ENCODE measurements around the gene KCTD2. TPM values are rescaled to one million over a fixed set of nuclear protein-coding genes. Genes with fewer than 3 reads are reported as not detected.

KCTD2 gene
- total RNA-seq, 2 donors from 2014 or later, result 27.7 to 32.8 TPM

- H3K4me1 Mint-ChIP-seq, result peaks cover 17% of the 10 kb centered on the region
Measured at GRCh38 chr17:75011401-75012095, 35.5 kb upstream of the KCTD2 start.

GRCh38 chr17:75012096-75012345, 35.0 kb upstream of the KCTD2 start:
- WGBS, 2 experiments (ENCODE audit: insufficient coverage in 1 of 2, insufficient read length in 1 of 2), result 33 to 55% methylated on average over 2 to 5 of the region's 5 CpGs
- H3K4me1 ChIP-seq (ENCODE audit: control insufficient read depth, insufficient read depth, low read length), result no peaks in the 10 kb centered on the region
- H3K36me3 ChIP-seq (ENCODE audit: control insufficient read depth, insufficient read depth, low read length), result peaks cover 5% of the 10 kb centered on the region
- TF ChIP-seq CTCF (conservative IDR thresholded peaks at IDR 0.05), result no peak
- H3K9ac ChIP-seq (ENCODE audit: extremely low read depth, low read length, poor library complexity, severe bottlenecking), result peak overlapping the region; percentile 73
- peak overlapping the region; percentile 55 for H3K27ac ChIP-seq (ENCODE audit: low read depth, low read length)
- H3K27me3 ChIP-seq (ENCODE audit: control insufficient read depth, insufficient read depth, low read length, poor library complexity, severe bottlenecking), result no peaks in the 10 kb centered on the region
- peak overlapping the region; percentile 91 for H3K4me3 Mint-ChIP-seq
- H3K27ac Mint-ChIP-seq, result peak overlapping the region; percentile 1
- H3K9me3 Mint-ChIP-seq, result no peaks in the 10 kb centered on the region
- peak overlapping the region; percentile 96 for H3K4me3 ChIP-seq (ENCODE audit: low read length)
- DNase-seq, result no peak
- H3K4me1 Mint-ChIP-seq, result peaks cover 17% of the 10 kb centered on the region
- peaks cover 10% of the 10 kb centered on the region for H3K36me3 Mint-ChIP-seq (ENCODE audit: low read depth)
- H3K9me3 ChIP-seq (ENCODE audit: control insufficient read depth, low read length), result no peaks in the 10 kb centered on the region
- H3K27me3 Mint-ChIP-seq (ENCODE audit: insufficient read depth), result no peaks in the 10 kb centered on the region

More at GRCh38 chr17:75011401-75012095, 35.5 kb upstream of the KCTD2 start:
- H3K4me3 Mint-ChIP-seq, result peak overlapping the region; percentile 91
- peak overlapping the region; percentile 1 for H3K27ac Mint-ChIP-seq
- no peaks in the 10 kb centered on the region for H3K27me3 Mint-ChIP-seq (ENCODE audit: insufficient read depth)
- H3K9me3 ChIP-seq (ENCODE audit: control insufficient read depth, low read length), result no peaks in the 10 kb centered on the region
- no peaks in the 10 kb centered on the region for H3K9me3 Mint-ChIP-seq
- peak overlapping the region; percentile 96 for H3K4me3 ChIP-seq (ENCODE audit: low read length)
- 90 to 91% methylated on average over 13 of the region's 13 CpGs for WGBS, 2 experiments (ENCODE audit: insufficient coverage in 1 of 2, insufficient read length in 1 of 2)
- DNase-seq, result no peak
- peaks cover under 1% of the 10 kb centered on the region for H3K36me3 ChIP-seq (ENCODE audit: control insufficient read depth, insufficient read depth, low read length)
- H3K4me1 ChIP-seq (ENCODE audit: control insufficient read depth, insufficient read depth, low read length), result no peaks in the 10 kb centered on the region
- peaks cover 5% of the 10 kb centered on the region for H3K36me3 Mint-ChIP-seq (ENCODE audit: low read depth)
- no peaks in the 10 kb centered on the region for H3K27me3 ChIP-seq (ENCODE audit: control insufficient read depth, insufficient read depth, low read length, poor library complexity, severe bottlenecking)
- no peak overlapping the region for H3K9ac ChIP-seq (ENCODE audit: extremely low read depth, low read length, poor library complexity, severe bottlenecking)
- no peak for TF ChIP-seq CTCF (conservative IDR thresholded peaks at IDR 0.05)
- H3K27ac ChIP-seq (ENCODE audit: low read depth, low read length), result peak overlapping the region; percentile 55

- Histone ChIP-seq H3K27me3 (ENCODE audit: control insufficient read depth, insufficient read depth, low read length, poor library complexity, severe bottlenecking) (no peaks in the 10 kb centered on the region), H3K9ac (ENCODE audit: extremely low read depth, low read length, poor library complexity, severe bottlenecking) (peak within 1 kb of the TSS; percentile 73), H3K4me3 (ENCODE audit: low read length) (peak within 1 kb of the TSS; percentile 96), H3K27ac (ENCODE audit: low read depth, low read length) (peak within 1 kb of the TSS; percentile 55), H3K4me1 (ENCODE audit: control insufficient read depth, insufficient read depth, low read length) (no peaks in the 10 kb centered on the region), H3K9me3 (ENCODE audit: control insufficient read depth, low read length) (no peaks in the 10 kb centered on the region), H3K36me3 (ENCODE audit: control insufficient read depth, insufficient read depth, low read length) (peaks cover 6% of the 10 kb centered on the region)
- no peaks in the 10 kb centered on the region for H3K27me3 Mint-ChIP-seq (ENCODE audit: insufficient read depth)
- H3K4me1 Mint-ChIP-seq, result peaks cover 17% of the 10 kb centered on the region
- H3K9me3 Mint-ChIP-seq, result no peaks in the 10 kb centered on the region
- TF ChIP-seq CTCF (conservative IDR thresholded peaks at IDR 0.05), result peak; percentile 74
- DNase-seq, result peak; percentile 99
- peak within 1 kb of the TSS; percentile 91 for H3K4me3 Mint-ChIP-seq
- peak within 1 kb of the TSS; percentile 1 for H3K27ac Mint-ChIP-seq
- H3K36me3 Mint-ChIP-seq (ENCODE audit: low read depth), result peaks cover 10% of the 10 kb centered on the region
- WGBS, 2 experiments (ENCODE audit: insufficient coverage in 1 of 2, insufficient read length in 1 of 2), result 3 to 7% methylated on average over 19 to 63 of the region's 63 CpGs
Measured at GRCh38 chr17:75012346-75013091, 34.5 kb upstream of the KCTD2 start, which contains the start of gene MRPL58. MRPL58 (plus strand) TSS chr17:75012670; CDS start chr17:75012687, 17 bp downstream.
